Keratinocyte (primary cell): ENCODE measurements around the gene LLCFC1. TPM values are rescaled to one million over a fixed set of nuclear protein-coding genes. Genes with fewer than 3 reads are reported as not detected.

Experiments
- DNase-seq: peaks from one replicate; pipeline ENCODE4 v3.0.0-alpha.2; 2011; ENCODE audit warnings: low read depth, missing footprints, low spot score
- FAIRE-seq: peaks from 2 replicates; lab custom pipeline; 2011; peaks lifted over from hg19 to GRCh38; lab: Jason Lieb, UNC
- H2AFZ ChIP-seq: 2 replicates; pipeline ENCODE4 v1.6.0; 2012; ENCODE audit warnings: low read length, control low read depth, inconsistent platforms; ENCODE audit not compliant: control insufficient read depth
- H3K27ac ChIP-seq: 2 replicates; pipeline ENCODE4 v1.5.1; 2011; ENCODE audit warnings: low read length; ENCODE audit not compliant: control insufficient read depth, insufficient read depth
- H3K27me3 ChIP-seq: 3 replicates; pipeline ENCODE4 v1.6.0; 2011; ENCODE audit warnings: low read length; ENCODE audit not compliant: control insufficient read depth, insufficient read depth; ENCODE audit errors: extremely low read depth
- H3K36me3 ChIP-seq, 2 experiments: 2 replicates in 1 of 2; 3 replicates in 1 of 2; pipeline ENCODE4 v1.5.1; 2011; ENCODE audit warnings: low read length in 2 of 2, mild to moderate bottlenecking in 1 of 2; ENCODE audit not compliant: control insufficient read depth in 2 of 2, insufficient read depth in 2 of 2; ENCODE audit errors: extremely low read depth in 1 of 2
- H3K4me1 ChIP-seq: 3 replicates; pipeline ENCODE4 v1.5.1; 2011; ENCODE audit warnings: low read length; ENCODE audit not compliant: control insufficient read depth, insufficient read depth; ENCODE audit errors: extremely low read depth
- H3K4me2 ChIP-seq: 3 replicates; pipeline ENCODE4 v1.6.0; 2011; ENCODE audit warnings: low read depth, low read length; ENCODE audit not compliant: control insufficient read depth, insufficient read depth; ENCODE audit errors: extremely low read depth
- H3K4me3 ChIP-seq, 3 experiments: fragments of 200-600 bp in 1 of 3; sonication (generic) in 1 of 3; 2 replicates in 2 of 3; 3 replicates in 1 of 3; pipeline ENCODE4 v1.5.1; 2011 to 2016; ENCODE audit warnings: low read length in 3 of 3, mild to moderate bottlenecking in 3 of 3, control low read depth in 2 of 3, inconsistent platforms in 1 of 3, low read depth in 1 of 3, mixed read lengths in 1 of 3, mixed run types in 1 of 3, moderate library complexity in 1 of 3; ENCODE audit not compliant: control insufficient read depth in 2 of 3, insufficient read depth in 2 of 3; ENCODE audit errors: extremely low read depth in 1 of 3
- H3K79me2 ChIP-seq: 2 replicates; pipeline ENCODE4 v1.6.0; 2012; ENCODE audit warnings: low read length; ENCODE audit not compliant: control insufficient read depth, insufficient read depth
- H3K9ac ChIP-seq: 3 replicates; pipeline ENCODE4 v1.6.0; 2011; ENCODE audit warnings: low read length; ENCODE audit not compliant: control insufficient read depth, insufficient read depth; ENCODE audit errors: extremely low read depth
- H3K9me1 ChIP-seq: 3 replicates; pipeline ENCODE4 v1.6.0; 2011; ENCODE audit warnings: low read length; ENCODE audit not compliant: control insufficient read depth, insufficient read depth; ENCODE audit errors: extremely low read depth
- H3K9me3 ChIP-seq: 2 replicates; pipeline ENCODE4 v1.5.1; 2012; ENCODE audit warnings: low read depth, low read length; ENCODE audit not compliant: control insufficient read depth
- H4K20me1 ChIP-seq: 3 replicates; pipeline ENCODE4 v1.6.0; 2011; ENCODE audit warnings: low read length; ENCODE audit not compliant: control insufficient read depth, insufficient read depth; ENCODE audit errors: extremely low read depth
- CTCF ChIP-seq, 3 experiments: IDR thresholded peaks in 1 of 3; conservative IDR thresholded peaks in 1 of 3; optimal IDR thresholded peaks in 1 of 3; 2 replicates in 2 of 3; 3 replicates in 1 of 3; pipeline versions ENCODE3 to v1.5.1; 2011; ENCODE audit warnings: low read length in 3 of 3, mild to moderate bottlenecking in 3 of 3, moderate library complexity in 2 of 3, control low read depth in 1 of 3, inconsistent platforms in 1 of 3; ENCODE audit not compliant: insufficient read depth in 2 of 3; ENCODE audit errors: extremely low read depth in 1 of 3
- EZH2 ChIP-seq: IDR thresholded peaks from one replicate; pipeline ENCODE4 v1.6.1; 2012; ENCODE audit warnings: inconsistent platforms, mild to moderate bottlenecking, low read length, moderate library complexity
- dilution Hi-C: fragments of 300-500 bp; cut with MboI; formaldehyde crosslinking; loops from one replicate; pipeline ENCODE4 v1.7.0; 2020; ENCODE audit warnings: low sequenced_read_pairs; ENCODE audit not compliant: extremely low pct_ligation_motif_present
- polyA plus RNA-seq, 5 experiments: library from polyadenylated mRNA; depleted of rRNA in 3 of 5; stranded (reverse) in 3 of 5; stranded (forward) in 1 of 5; unstranded in 1 of 5; fragments of >200 nt; gene quantifications; 1 replicate in 1 of 5; 2 replicates in 3 of 5; 3 replicates in 1 of 5; pipeline versions ENCODE4 v1.2.1 to v1.2.3, GENCODE V29; 2011 to 2012; ENCODE audit warnings: missing spikeins in 2 of 5, low read depth in 1 of 5, low replicate concordance in 1 of 5

LLCFC1 gene
- polyA plus RNA-seq, 1 donor (not counting 4 experiments of a cell fraction or from before 2014, with no cell fraction given), result not detected

- no peak overlapping the region for H3K4me3 ChIP-seq
- H3K9me3 ChIP-seq, result no peaks in the 10 kb centered on the region
- no peak overlapping the region for H2AFZ ChIP-seq
- no peaks in the 10 kb centered on the region for H3K9me1 ChIP-seq
- no peak overlapping the region for H3K4me2 ChIP-seq
- peaks cover 4% of the 10 kb centered on the region for H3K4me1 ChIP-seq
- TF ChIP-seq EZH2, result no peak
- no peak for TF ChIP-seq CTCF (optimal IDR thresholded peaks at IDR 0.05 in 1 of 3, IDR thresholded peaks at IDR 0.05 in 1 of 3, conservative IDR thresholded peaks at IDR 0.05 in 1 of 3; ENCODE audit: extremely low read depth in 1 of 3, insufficient read depth in 2 of 3, low read length in 3 of 3)
- no peaks in the 10 kb centered on the region for H3K79me2 ChIP-seq
- no peak overlapping the region for H3K9ac ChIP-seq
- H3K36me3 ChIP-seq, result no peaks in the 10 kb centered on the region
- H3K27ac ChIP-seq, result no peak overlapping the region
- DNase-seq (no peak), FAIRE-seq (no peak)
- dilution Hi-C loops, result no loop called here
- H4K20me1 ChIP-seq, result no peaks in the 10 kb centered on the region
- H3K27me3 ChIP-seq, result no peaks in the 10 kb centered on the region
Measured at GRCh38 chr7:142948603-142949002, 9.3 kb downstream of the LLCFC1 start.

GRCh38 chr7:142950235-142950634, 11.0 kb downstream of the LLCFC1 start:
- Histone ChIP-seq H3K4me1 (no peaks in the 10 kb centered on the region), H3K4me2 (no peak overlapping the region), H3K27me3 (no peaks in the 10 kb centered on the region), H3K9me1 (no peaks in the 10 kb centered on the region), H3K79me2 (no peaks in the 10 kb centered on the region), H3K27ac (no peak overlapping the region), H3K4me3 (no peak overlapping the region), H2AFZ (no peak overlapping the region), H3K9ac (no peak overlapping the region), H3K36me3 (no peaks in the 10 kb centered on the region), H3K9me3 (no peaks in the 10 kb centered on the region), H4K20me1 (no peaks in the 10 kb centered on the region)
- no peak for FAIRE-seq
- no peak for DNase-seq
- TF ChIP-seq CTCF (optimal IDR thresholded peaks at IDR 0.05 in 1 of 3, IDR thresholded peaks at IDR 0.05 in 1 of 3, conservative IDR thresholded peaks at IDR 0.05 in 1 of 3; ENCODE audit: extremely low read depth in 1 of 3, insufficient read depth in 2 of 3, low read length in 3 of 3) (no peak), EZH2 (no peak)
- dilution Hi-C loops, result no loop called here
